ENCODE results near the gene ZNF681. TPM values are rescaled to one million over a fixed set of nuclear protein-coding genes. Genes with fewer than 3 reads are reported as not detected.
A peak's percentile ranks its signal among the peaks of the same experiment; 100 is the strongest.

Gene ZNF681
- total RNA-seq, 3 donors from 2014 or later = 2.1 to 5.4 (median 3.3) TPM

- ATAC-seq = no peak
These were observed 41.6 kb upstream of the ZNF681 start for GRCh38 chr19:23800271-23800670.

GRCh38 chr19:23799321-23799720, 40.6 kb upstream of the ZNF681 start:
- DNase-seq (no peak), ATAC-seq (peak; percentile 39)
- Histone ChIP-seq H3K4me1 (ENCODE audit: low read depth) (no peaks in the 10 kb centered on the region), H3K36me3 (ENCODE audit: low read depth) (no peaks in the 10 kb centered on the region), H3K9me3 (peaks cover 25% of the 10 kb centered on the region), H3K4me3 (no peak overlapping the region)
- intact Hi-C loops (cut with DNase I, micrococcal nuclease) = no loop called here
- TF ChIP-seq, protein P1, sequence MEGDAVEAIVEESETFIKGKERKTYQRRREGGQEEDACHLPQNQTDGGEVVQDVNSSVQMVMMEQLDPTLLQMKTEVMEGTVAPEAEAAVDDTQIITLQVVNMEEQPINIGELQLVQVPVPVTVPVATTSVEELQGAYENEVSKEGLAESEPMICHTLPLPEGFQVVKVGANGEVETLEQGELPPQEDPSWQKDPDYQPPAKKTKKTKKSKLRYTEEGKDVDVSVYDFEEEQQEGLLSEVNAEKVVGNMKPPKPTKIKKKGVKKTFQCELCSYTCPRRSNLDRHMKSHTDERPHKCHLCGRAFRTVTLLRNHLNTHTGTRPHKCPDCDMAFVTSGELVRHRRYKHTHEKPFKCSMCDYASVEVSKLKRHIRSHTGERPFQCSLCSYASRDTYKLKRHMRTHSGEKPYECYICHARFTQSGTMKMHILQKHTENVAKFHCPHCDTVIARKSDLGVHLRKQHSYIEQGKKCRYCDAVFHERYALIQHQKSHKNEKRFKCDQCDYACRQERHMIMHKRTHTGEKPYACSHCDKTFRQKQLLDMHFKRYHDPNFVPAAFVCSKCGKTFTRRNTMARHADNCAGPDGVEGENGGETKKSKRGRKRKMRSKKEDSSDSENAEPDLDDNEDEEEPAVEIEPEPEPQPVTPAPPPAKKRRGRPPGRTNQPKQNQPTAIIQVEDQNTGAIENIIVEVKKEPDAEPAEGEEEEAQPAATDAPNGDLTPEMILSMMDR (IDR thresholded peaks at IDR 0.05) = no peak

More at GRCh38 chr19:23800271-23800670, 41.6 kb upstream of the ZNF681 start:
- no peaks in the 10 kb centered on the region for H3K36me3 ChIP-seq (ENCODE audit: low read depth)
- H3K9me3 ChIP-seq = peaks cover 21% of the 10 kb centered on the region
- H3K4me3 ChIP-seq = no peak overlapping the region
- DNase-seq = no peak
- intact Hi-C loops (cut with DNase I, micrococcal nuclease) = no loop called here
- TF ChIP-seq, protein P1 (IDR thresholded peaks at IDR 0.05) = no peak
- no peaks in the 10 kb centered on the region for H3K4me1 ChIP-seq (ENCODE audit: low read depth)

DNA sequence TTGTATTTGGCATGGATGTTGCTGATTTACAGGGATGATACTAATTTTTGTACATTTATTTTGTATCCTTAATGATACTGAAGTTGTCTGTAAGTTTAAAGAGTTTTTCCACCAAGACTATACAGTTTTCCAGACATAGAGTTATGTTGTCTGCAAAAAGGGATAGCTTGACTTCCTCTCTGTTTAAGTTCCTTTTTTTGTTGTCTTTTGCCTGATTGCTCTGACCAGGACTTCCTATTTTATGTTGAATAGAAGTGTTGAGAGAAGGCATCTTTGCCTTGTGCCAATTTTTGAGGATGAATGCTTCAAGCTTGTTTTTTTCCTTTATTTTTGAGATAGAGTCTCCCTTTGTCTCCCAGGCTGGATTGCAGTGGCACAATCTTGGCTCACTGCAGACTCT, 36.8 kb upstream of the ZNF681 start:
- no peak for ATAC-seq
- H3K9me3 ChIP-seq = peaks cover 32% of the 10 kb centered on the region

DNA sequence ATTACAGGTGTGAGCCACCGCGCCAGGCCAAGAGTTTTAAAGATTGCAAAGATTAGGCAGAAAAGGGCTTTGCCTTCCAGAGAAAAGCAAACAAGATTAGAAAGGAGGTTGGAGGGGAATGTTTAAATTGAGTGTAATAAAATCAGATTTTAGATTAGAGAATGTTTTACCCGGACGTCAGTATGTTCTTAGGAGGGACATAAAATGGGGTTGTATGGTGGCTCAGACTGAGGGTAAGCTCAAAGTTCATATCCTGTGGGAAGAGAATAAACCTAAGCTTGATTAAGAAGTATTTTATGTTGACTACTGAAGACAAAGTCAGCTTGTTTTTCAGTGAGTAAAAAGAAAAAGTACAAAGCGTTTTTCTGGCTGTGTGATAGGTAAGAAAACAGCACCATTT, 34.1 kb upstream of the ZNF681 start:
- Histone ChIP-seq H3K4me1 (ENCODE audit: low read depth) (peaks cover 6% of the 10 kb centered on the region), H3K9me3 (peaks cover 32% of the 10 kb centered on the region), H3K4me3 (no peak overlapping the region), H3K36me3 (ENCODE audit: low read depth) (no peaks in the 10 kb centered on the region)
- intact Hi-C loops (cut with DNase I, micrococcal nuclease) = no loop called here
- ATAC-seq (peak; percentile 95), DNase-seq (no peak)
- TF ChIP-seq, protein P1 (IDR thresholded peaks at IDR 0.05) = no peak

More for the DNA sequence above, 36.8 kb upstream of the ZNF681 start:
- intact Hi-C loops (cut with DNase I, micrococcal nuclease) = no loop called here
- Histone ChIP-seq H3K4me1 (ENCODE audit: low read depth) (peaks cover 6% of the 10 kb centered on the region), H3K4me3 (no peak overlapping the region), H3K36me3 (ENCODE audit: low read depth) (no peaks in the 10 kb centered on the region)
- DNase-seq = no peak
- TF ChIP-seq, protein P1 (IDR thresholded peaks at IDR 0.05) = no peak

DNA sequence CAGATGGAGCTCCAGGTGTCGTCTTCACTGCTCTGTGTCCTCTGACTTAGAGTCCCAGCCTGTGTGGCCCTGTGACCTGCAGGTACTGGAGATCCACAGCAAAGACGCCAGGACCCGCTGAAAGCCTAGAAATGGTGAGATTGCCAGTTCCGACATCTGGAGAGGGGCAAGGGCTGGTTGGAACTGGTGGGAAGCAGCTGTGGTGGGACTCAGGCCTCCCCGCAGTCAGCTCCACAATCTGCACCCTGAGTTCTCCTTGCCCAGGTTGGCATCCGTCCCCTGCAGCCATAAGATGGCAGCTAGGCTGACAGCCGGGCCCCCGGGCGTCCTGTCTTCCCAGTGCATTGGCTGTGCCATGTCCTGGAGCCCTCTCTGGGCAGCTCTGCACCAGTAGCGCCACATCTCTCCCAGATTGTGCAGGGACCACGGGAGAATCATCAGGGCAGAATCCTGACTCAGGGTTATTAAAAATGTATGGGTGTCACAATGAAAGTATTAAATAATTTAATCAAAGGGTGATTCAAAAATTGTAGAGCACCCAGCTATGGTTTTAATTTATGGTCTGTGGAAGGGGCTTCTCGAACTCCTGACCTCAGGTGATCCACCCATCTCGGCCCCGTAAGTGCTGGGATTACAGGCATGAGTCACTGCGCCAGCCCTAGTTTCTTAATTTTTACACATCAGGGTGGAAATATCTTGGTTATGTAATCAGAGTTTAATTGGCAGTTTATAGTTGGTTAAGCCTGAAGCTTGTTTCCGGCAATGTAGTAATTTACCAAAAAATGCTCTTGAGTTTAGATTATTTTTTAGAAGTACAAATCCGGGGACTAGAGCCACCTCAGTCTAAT, 32.2 kb upstream of the ZNF681 start:
- H3K4me1 ChIP-seq (ENCODE audit: low read depth) = peaks cover 6% of the 10 kb centered on the region
- DNase-seq (no peak), ATAC-seq (no peak)
- intact Hi-C loops (cut with DNase I, micrococcal nuclease) = no loop called here
- peaks cover 21% of the 10 kb centered on the region for H3K9me3 ChIP-seq
- no peaks in the 10 kb centered on the region for H3K36me3 ChIP-seq (ENCODE audit: low read depth)
- H3K4me3 ChIP-seq = no peak overlapping the region
- TF ChIP-seq, protein P1 (IDR thresholded peaks at IDR 0.05) = no peak
